Peyer's patch (tissue), 4 donors: ENCODE results near the gene DVL3. TPM values are rescaled to one million over a fixed set of nuclear protein-coding genes. Genes with fewer than 3 reads are reported as not detected.
A peak's percentile ranks its signal among the peaks of the same experiment; 100 is the strongest.

Experiments
- DNase-seq, 3 donors: peaks; one replicate each; pipeline ENCODE4 v3.0.0-alpha.2; 2017 to 2019
- H3K27ac ChIP-seq, 4 donors: fragments of 200-600 bp; sonication (generic); one replicate each; pipeline ENCODE4 v1.5.1; 2016 to 2019
- H3K27me3 ChIP-seq, 2 donors: fragments of 200-600 bp; sonication (generic); one replicate each; pipeline ENCODE4 v1.5.1; 2019
- H3K36me3 ChIP-seq, 3 donors: fragments of 200-600 bp; sonication (generic); one replicate each; pipeline ENCODE4 v1.5.1; 2016 to 2019
- H3K4me1 ChIP-seq, 4 donors: fragments of 200-600 bp; sonication (generic); one replicate each; pipeline ENCODE4 v1.5.1; 2016 to 2019
- H3K4me3 ChIP-seq, 4 donors: fragments of 200-600 bp; sonication (generic); 1 replicate in 3 of 4; 2 replicates in 1 of 4; pipeline ENCODE4 v1.5.1; 2016 to 2019; ENCODE audit warnings: mild to moderate bottlenecking in 1 of 4
- H3K9me3 ChIP-seq, 4 donors: fragments of 200-600 bp; sonication (generic); one replicate each; pipeline ENCODE4 v1.5.1; 2016 to 2019; ENCODE audit warnings: mild to moderate bottlenecking in 1 of 4
- POLR2A ChIP-seq, 2 donors: fragments of 450-650 bp; IDR thresholded peaks; one replicate each; pipeline ENCODE4 v1.5.1; 2017; ENCODE audit warnings: antibody characterized with exemption in 2 of 2, mild to moderate bottlenecking in 2 of 2, moderate library complexity in 2 of 2
- total RNA-seq, 4 donors: library from RNA; depleted of rRNA; stranded (reverse); fragments of >200 nt; gene quantifications; one replicate each; pipeline ENCODE4 v1.1.0, GENCODE V29; 2016
- TF ChIP-seq, protein P1 (sequence below), 6 experiments: fragments of 450-650 bp in 4 of 6; fragments of 200-600 bp in 2 of 6; sonication (generic) in 1 of 6; IDR thresholded peaks; one replicate each; pipeline ENCODE4 v1.5.1; 2017 to 2019; ENCODE audit warnings: antibody characterized with exemption in 6 of 6, mild to moderate bottlenecking in 3 of 6, moderate library complexity in 1 of 6

The DVL3 gene
- total RNA-seq, 4 donors from 2014 or later: 65.3 to 90.6 (median 76.7) TPM

DNA sequence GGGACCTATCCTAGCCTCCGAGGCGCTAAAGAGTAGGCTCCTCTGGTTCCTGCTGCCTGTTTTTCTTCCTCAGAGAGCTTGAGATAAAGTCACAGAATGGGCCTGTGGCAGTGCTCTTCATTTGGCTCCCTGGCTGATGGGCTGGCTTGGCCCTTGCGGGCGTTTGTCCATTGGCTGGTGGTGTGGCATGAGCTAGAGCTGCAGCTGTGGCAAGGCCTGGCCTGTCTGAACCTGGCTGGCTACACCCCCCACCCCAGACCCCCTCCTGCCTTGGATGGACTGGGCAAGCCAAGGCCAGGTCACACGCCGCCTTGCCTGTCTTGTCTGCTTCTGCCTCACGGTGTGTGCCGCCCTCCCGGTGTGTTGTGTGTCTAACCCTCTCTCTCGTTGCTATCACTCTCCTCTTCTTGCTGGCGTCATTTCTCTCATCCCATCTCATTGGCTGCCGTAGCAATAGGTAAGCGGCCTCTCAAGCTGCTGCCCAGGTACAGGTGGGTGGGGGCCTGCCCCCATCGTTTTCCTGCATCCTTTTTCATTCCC is 22.7 kb downstream of the DVL3 start:
- H3K4me3 ChIP-seq: no peak overlapping the region
- no peak for DNase-seq
- H3K27ac ChIP-seq: no peak overlapping the region
- no peak for TF ChIP-seq POLR2A (IDR thresholded peaks at IDR 0.05)
- TF ChIP-seq, protein P1, sequence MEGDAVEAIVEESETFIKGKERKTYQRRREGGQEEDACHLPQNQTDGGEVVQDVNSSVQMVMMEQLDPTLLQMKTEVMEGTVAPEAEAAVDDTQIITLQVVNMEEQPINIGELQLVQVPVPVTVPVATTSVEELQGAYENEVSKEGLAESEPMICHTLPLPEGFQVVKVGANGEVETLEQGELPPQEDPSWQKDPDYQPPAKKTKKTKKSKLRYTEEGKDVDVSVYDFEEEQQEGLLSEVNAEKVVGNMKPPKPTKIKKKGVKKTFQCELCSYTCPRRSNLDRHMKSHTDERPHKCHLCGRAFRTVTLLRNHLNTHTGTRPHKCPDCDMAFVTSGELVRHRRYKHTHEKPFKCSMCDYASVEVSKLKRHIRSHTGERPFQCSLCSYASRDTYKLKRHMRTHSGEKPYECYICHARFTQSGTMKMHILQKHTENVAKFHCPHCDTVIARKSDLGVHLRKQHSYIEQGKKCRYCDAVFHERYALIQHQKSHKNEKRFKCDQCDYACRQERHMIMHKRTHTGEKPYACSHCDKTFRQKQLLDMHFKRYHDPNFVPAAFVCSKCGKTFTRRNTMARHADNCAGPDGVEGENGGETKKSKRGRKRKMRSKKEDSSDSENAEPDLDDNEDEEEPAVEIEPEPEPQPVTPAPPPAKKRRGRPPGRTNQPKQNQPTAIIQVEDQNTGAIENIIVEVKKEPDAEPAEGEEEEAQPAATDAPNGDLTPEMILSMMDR (IDR thresholded peaks at IDR 0.05): no peak
- peaks cover 0 to 42% (median 16%) of the 10 kb centered on the region in 4 donors for H3K4me1 ChIP-seq
- no peaks in the 10 kb centered on the region for H3K9me3 ChIP-seq
- no peaks in the 10 kb centered on the region for H3K27me3 ChIP-seq
- peaks cover 0 to 61% (median 4%) of the 10 kb centered on the region in 3 donors for H3K36me3 ChIP-seq

DNA sequence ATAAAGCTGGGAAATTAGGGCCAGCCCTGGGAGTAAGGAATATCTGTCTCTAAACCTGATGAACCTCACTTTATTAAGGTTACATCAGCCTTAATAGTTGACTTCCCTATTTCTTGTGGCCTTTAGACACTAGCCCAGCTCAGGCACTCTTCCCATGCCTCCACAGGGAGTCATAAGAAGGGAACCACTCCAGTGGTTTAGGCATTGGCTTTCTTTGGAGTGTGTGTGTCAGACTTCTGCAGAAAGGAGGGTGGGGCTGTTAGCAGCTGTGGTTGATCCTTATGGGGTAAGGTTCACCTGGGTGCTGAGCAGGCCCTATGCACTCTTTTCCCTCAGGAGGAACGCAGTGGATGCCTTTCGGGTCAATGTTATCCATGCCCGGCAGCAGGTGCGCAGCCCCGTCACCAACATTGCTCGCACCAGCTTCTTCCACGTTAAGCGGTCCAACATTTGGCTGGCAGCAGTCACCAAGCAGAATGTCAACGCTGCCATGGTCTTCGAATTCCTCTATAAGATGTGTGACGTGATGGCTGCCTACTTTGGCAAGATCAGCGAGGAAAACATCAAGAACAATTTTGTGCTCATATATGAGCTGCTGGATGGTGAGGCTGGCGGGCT is 23.5 kb downstream of the DVL3 start:
- H3K9me3 ChIP-seq: no peaks in the 10 kb centered on the region
- peak overlapping the region in 1 of 4 donors; percentile 16 for H3K27ac ChIP-seq
- peaks cover 0 to 42% (median 16%) of the 10 kb centered on the region in 4 donors for H3K4me1 ChIP-seq
- no peaks in the 10 kb centered on the region for H3K27me3 ChIP-seq
- no peak overlapping the region for H3K4me3 ChIP-seq
- peaks cover 0 to 69% (median 4%) of the 10 kb centered on the region in 3 donors for H3K36me3 ChIP-seq
- TF ChIP-seq, protein P1 (IDR thresholded peaks at IDR 0.05): no peak
- no peak for TF ChIP-seq POLR2A (IDR thresholded peaks at IDR 0.05)
- DNase-seq: no peak

DNA sequence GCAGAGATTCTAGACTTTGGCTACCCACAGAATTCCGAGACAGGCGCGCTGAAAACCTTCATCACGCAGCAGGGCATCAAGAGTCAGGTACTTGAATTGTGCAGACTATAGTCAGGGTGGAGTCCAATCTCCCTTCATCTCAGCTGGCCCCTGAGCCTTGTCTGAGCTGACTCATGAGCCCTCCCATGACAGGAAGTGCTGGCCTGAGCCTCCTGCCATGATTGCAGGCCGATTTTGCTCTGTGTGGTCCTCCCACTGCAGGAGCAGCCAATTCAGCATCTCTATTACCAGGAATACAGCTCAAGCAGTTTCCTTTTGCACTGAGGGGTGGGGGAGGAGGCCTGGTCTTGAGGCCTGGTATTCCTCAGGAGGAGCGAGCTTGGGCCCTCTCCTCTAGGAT is 25.0 kb downstream of the DVL3 start:
- Histone ChIP-seq H3K36me3 (peaks cover 0 to 77% (median 4%) of the 10 kb centered on the region in 3 donors), H3K27me3 (no peaks in the 10 kb centered on the region), H3K9me3 (no peaks in the 10 kb centered on the region), H3K27ac (no peak overlapping the region), H3K4me1 (peaks cover 0 to 37% (median 16%) of the 10 kb centered on the region in 4 donors), H3K4me3 (no peak overlapping the region)
- DNase-seq: no peak
- no peak for TF ChIP-seq POLR2A (IDR thresholded peaks at IDR 0.05)
- TF ChIP-seq, protein P1 (IDR thresholded peaks at IDR 0.05): no peak

DNA sequence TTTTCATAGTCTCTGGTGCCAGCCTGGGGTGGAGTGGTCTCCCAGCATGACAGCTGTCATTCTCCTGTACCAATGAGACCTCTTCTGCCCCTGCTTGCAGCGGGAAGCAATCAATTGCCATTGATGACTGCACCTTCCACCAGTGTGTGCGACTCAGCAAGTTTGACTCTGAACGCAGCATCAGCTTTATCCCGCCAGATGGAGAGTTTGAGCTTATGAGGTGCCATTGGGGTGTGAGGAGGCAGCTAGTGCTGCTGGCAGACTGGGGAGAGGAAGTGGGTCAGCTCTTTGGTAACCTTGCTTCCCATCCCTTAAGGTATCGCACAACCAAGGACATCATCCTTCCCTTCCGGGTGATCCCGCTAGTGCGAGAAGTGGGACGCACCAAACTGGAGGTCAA is 26.4 kb downstream of the DVL3 start:
- no peak for TF ChIP-seq POLR2A (IDR thresholded peaks at IDR 0.05)
- TF ChIP-seq, protein P1 (IDR thresholded peaks at IDR 0.05): no peak
- Histone ChIP-seq H3K9me3 (no peaks in the 10 kb centered on the region), H3K4me3 (no peak overlapping the region), H3K27me3 (no peaks in the 10 kb centered on the region), H3K27ac (no peak overlapping the region), H3K36me3 (peaks cover 0 to 77% (median 4%) of the 10 kb centered on the region in 3 donors), H3K4me1 (peaks cover 0 to 30% (median 11%) of the 10 kb centered on the region in 4 donors)
- no peak for DNase-seq

DNA sequence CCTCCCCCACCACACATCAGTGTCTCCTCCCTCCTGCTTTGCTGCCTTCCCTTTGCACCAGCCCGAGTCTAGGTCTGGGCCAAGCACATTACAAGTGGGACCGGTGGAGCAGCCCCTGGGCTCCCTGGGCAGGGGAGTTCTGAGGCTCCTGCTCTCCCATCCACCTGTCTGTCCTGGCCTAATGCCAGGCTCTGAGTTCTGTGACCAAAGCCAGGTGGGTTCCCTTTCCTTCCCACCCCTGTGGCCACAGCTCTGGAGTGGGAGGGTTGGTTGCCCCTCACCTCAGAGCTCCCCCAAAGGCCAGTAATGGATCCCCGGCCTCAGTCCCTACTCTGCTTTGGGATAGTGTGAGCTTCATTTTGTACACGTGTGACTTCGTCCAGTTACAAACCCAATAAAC is 28.5 kb downstream of the DVL3 start:
- Histone ChIP-seq H3K36me3 (peaks cover 0 to 71% (median 4%) of the 10 kb centered on the region in 3 donors), H3K27ac (no peak overlapping the region)
- no peak for DNase-seq

More for the DNA sequence above, 28.5 kb downstream of the DVL3 start:
- Histone ChIP-seq H3K27me3 (no peaks in the 10 kb centered on the region), H3K4me1 (peaks cover 0 to 25% (median 14%) of the 10 kb centered on the region in 4 donors), H3K9me3 (no peaks in the 10 kb centered on the region), H3K4me3 (no peak overlapping the region)
- no peak for TF ChIP-seq POLR2A (IDR thresholded peaks at IDR 0.05)
- TF ChIP-seq, protein P1 (IDR thresholded peaks at IDR 0.05): no peak
